Muscle of leg (tissue), 16 donors: Measurements from ENCODE around the gene KRT2. TPM values are rescaled to one million over a fixed set of nuclear protein-coding genes. Genes with fewer than 3 reads are reported as not detected.

Experiments
- DNase-seq: peaks from one replicate; pipeline ENCODE4 v3.0.0; 2013
- H3K27ac ChIP-seq: one replicate; pipeline ENCODE4 v1.5.1; 2013; ENCODE audit warnings: mild to moderate bottlenecking, low read length, control low read depth
- H3K27me3 ChIP-seq: one replicate; pipeline ENCODE4 v1.6.1; 2013; ENCODE audit warnings: low read length; ENCODE audit not compliant: control insufficient read depth, insufficient read depth
- H3K36me3 ChIP-seq: one replicate; pipeline ENCODE4 v1.6.1; 2013; ENCODE audit warnings: low read length; ENCODE audit not compliant: control insufficient read depth, insufficient read depth
- H3K4me1 ChIP-seq: one replicate; pipeline ENCODE4 v1.6.1; 2013; ENCODE audit warnings: low read length; ENCODE audit not compliant: control insufficient read depth, insufficient read depth
- H3K4me3 ChIP-seq: one replicate; pipeline ENCODE4 v1.5.1; 2013; ENCODE audit warnings: low read length, control low read depth
- H3K9me3 ChIP-seq: replicated peaks from 2 replicates; pipeline ENCODE4 v1.6.1; 2013; ENCODE audit warnings: low read depth, low read length; ENCODE audit not compliant: control insufficient read depth
- WGBS: methylation state at CpG from one replicate; pipeline ENCODE4 v1.1.5; 2013; ENCODE audit warnings: missing lambda C conversion rate; ENCODE audit not compliant: insufficient coverage; 5-methylcytosine and 5-hydroxymethylcytosine counted together
- long read RNA-seq, 11 donors: transcript quantifications; one replicate each; lab custom pipeline, GENCODE V29; 2026
- polyA plus RNA-seq, 8 donors: library from polyadenylated mRNA; unstranded; fragments of 120-200 nt; gene quantifications; one replicate each; pipeline versions ENCODE4 v1.2.1 to v1.2.3, GENCODE V29; 2013; ENCODE audit warnings: inconsistent platforms in 1 of 8, low replicate concordance in 1 of 8; ENCODE audit not compliant: insufficient read length in 8 of 8, insufficient read depth in 1 of 8
- total RNA-seq: library from RNA; stranded (reverse); fragments of 120-200 nt; gene quantifications from one replicate; pipeline ENCODE4 v1.2.4, GENCODE V29; 2013

Gene KRT2
- total RNA-seq (not detected), polyA plus RNA-seq (under 1 TPM in 2 of 8 donors, not detected in 6; 0.11 to 0.18 TPM)
- long read RNA-seq, donor 1 = 0 reads
- long read RNA-seq, donor 2 = 0 reads
- long read RNA-seq, donor 3 = 0 reads
- long read RNA-seq, donor 4 = 0 reads
- long read RNA-seq, donor 5 = 0 reads
- long read RNA-seq, donor 6 = 0 reads
- long read RNA-seq, donor 7 = 0 reads
- long read RNA-seq, donor 8 = 0 reads
- long read RNA-seq, donor 9 = 0 reads
- long read RNA-seq, donor 10 = 0 reads
- long read RNA-seq, donor 11 = 0 reads

DNA sequence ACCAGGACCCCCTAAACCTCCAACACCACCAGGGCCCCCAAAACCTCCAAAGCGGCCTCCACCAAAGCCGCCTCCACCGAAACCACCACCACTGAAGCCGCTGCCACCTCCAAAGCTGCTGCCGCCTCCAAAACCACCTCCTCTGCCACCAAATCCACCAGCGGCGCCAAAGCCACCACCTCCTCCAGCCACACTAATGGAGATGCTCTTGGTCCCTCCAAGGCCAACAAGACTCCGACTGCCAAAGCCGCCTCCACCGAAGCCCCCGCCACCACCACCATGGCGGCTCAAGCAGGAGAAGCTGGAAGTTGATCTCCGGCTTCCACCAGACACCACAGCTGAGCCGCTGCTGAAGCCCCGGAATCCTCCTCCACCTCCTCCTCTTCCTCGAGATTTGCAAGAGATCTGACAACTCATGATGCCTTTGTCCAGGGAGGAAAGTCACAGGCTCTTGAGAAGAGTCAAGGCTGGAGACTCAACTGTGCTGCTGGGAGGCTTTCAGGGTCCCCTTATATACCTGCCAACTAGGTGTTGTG lies at the start of gene KRT2:
Gene KRT2 (minus strand): TSS at position 486 of the 536 bp plus-strand sequence. CDS start 69 bp downstream, at position 417.
- Histone ChIP-seq H3K4me3 (no peak within 1 kb of the TSS), H3K9me3 (no peaks in the 10 kb centered on the region), H3K36me3 (no peaks in the 10 kb centered on the region), H3K4me1 (peaks cover 7% of the 10 kb centered on the region), H3K27ac (no peak within 1 kb of the TSS), H3K27me3 (peaks cover 20% of the 10 kb centered on the region)
- DNase-seq = no peak
- 93% methylated on average over 8 of the region's 16 CpGs for WGBS

DNA sequence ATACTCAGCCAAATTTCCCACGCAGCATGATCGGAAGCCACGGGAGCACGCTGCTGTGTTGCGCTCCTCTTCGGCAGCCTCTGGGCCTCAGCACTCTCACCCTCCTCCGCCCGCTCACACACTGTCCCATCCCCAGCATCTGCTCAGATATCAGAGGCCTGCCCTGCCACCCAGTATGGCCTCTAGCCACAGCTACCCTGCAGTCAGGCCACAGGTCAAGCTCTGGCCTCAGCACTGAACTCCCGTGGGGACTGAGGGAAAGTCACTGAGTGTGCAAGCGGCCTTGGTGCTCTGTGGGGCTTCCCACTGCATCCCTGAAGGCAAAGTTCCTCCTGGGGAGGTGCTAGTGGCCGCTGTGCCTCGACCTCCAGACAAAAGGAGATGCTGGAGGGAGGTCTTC lies 49.3 kb upstream of the KRT2 start:
- H3K4me1 ChIP-seq = peaks cover 6% of the 10 kb centered on the region

DNA sequence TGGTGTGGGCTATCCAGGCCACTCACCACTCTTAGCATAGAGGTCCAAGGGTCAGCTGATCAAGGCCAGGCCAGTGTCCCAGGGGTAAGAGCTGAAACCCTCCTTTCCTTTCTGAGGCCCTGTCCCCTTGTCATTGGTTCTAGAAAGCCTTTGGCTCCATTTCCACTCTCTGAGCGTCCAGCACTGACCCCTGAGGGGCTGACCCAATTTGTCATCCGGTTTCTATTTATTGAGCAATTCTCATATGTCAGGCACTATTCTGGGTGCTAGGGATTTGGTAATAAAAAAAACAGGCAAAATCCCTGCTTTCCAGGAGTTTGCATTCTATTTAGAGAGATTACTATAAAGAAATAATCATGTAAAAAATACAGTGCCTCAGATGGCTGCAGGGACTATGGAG lies 47.9 kb upstream of the KRT2 start:
- Histone ChIP-seq H3K4me3 (no peak overlapping the region), H3K4me1 (peaks cover 6% of the 10 kb centered on the region), H3K27ac (no peak overlapping the region), H3K36me3 (no peaks in the 10 kb centered on the region), H3K27me3 (peaks cover 27% of the 10 kb centered on the region), H3K9me3 (no peaks in the 10 kb centered on the region)
- WGBS = no CpG with 5 or more reads among the region's 2 CpGs
- DNase-seq = peak; percentile 52

More for the DNA sequence above, 49.3 kb upstream of the KRT2 start:
- Histone ChIP-seq H3K4me3 (no peak overlapping the region), H3K27ac (no peak overlapping the region), H3K9me3 (no peaks in the 10 kb centered on the region), H3K27me3 (peaks cover 25% of the 10 kb centered on the region), H3K36me3 (no peaks in the 10 kb centered on the region)
- WGBS = 80% methylated on average over 10 of the region's 12 CpGs
- DNase-seq = no peak

DNA sequence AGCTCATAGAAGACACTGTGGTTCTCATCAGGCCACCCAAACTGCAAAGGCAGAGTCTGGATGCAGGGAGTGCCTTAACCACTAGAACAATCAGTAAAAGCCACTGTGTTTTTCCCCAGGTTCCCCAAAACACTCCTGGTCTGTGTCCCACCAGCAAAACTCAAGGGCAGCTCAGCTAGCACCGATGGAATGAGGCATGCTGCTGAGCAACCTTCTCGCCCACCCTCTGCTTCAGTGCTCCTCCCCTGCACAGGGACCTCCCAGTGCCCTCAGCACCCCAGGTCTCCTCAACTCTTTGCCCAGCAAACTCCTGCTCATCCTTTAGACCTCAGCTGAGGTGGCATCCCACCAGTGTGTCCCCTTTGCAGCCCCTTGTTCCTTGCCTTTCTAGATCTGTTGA lies 47.4 kb upstream of the KRT2 start:
- Histone ChIP-seq H3K9me3 (no peaks in the 10 kb centered on the region), H3K27me3 (peaks cover 32% of the 10 kb centered on the region), H3K36me3 (no peaks in the 10 kb centered on the region), H3K4me3 (no peak overlapping the region), H3K27ac (no peak overlapping the region), H3K4me1 (peaks cover 6% of the 10 kb centered on the region)
- 71% methylated on average over 2 of the region's 2 CpGs for WGBS
- DNase-seq = no peak

DNA sequence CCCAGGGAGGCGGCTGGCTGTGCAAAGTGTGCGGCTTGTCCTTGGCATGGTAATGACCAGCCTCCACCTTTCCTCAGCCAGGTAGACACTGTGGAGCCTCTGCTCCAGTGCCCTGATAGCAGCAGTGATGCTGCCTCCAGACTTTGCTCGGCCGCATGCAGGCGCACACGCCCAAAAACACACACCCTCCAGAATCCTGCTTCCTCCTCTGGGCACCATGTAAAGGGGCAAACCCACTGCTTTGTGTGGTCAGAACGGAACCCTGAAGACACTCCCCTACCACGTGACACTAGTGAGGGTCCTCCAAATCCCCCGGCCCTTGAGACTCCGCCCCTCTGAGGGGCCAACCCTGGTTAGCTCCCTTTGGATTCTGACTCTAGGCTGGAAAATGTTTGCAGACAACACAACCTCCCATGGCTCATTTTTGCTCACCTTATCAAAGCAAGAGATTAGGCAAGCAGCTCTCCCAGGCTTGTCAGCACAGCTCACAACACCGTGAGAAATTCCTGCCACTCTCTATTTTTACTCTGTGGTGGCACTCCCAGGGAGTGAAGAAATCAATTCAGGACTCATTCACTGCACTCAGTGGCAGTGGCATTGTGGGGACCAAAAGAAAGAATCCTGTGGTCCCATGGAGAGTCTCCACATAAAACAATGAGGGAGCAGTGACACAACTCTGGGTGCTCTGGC lies 46.8 kb upstream of the KRT2 start:
- H3K27ac ChIP-seq = no peak overlapping the region
- 54% methylated on average over 10 of the region's 11 CpGs for WGBS
- H3K36me3 ChIP-seq = no peaks in the 10 kb centered on the region
- peaks cover 32% of the 10 kb centered on the region for H3K27me3 ChIP-seq
- DNase-seq = no peak
- no peaks in the 10 kb centered on the region for H3K9me3 ChIP-seq
- no peak overlapping the region for H3K4me3 ChIP-seq
- peaks cover 6% of the 10 kb centered on the region for H3K4me1 ChIP-seq

GRCh38 chr12:52697058-52697582 lies 45.1 kb upstream of the KRT2 start:
- Histone ChIP-seq H3K9me3 (no peaks in the 10 kb centered on the region), H3K27ac (no peak overlapping the region), H3K4me3 (no peak overlapping the region), H3K27me3 (peaks cover 43% of the 10 kb centered on the region), H3K4me1 (peaks cover 6% of the 10 kb centered on the region), H3K36me3 (no peaks in the 10 kb centered on the region)
- no peak for DNase-seq
- 21% methylated on average over 1 of the region's 2 CpGs for WGBS

GRCh38 chr12:52696588-52696987 lies 44.6 kb upstream of the KRT2 start:
- Histone ChIP-seq H3K36me3 (no peaks in the 10 kb centered on the region), H3K4me1 (peaks cover 6% of the 10 kb centered on the region), H3K27ac (no peak overlapping the region), H3K27me3 (peaks cover 44% of the 10 kb centered on the region), H3K4me3 (no peak overlapping the region), H3K9me3 (no peaks in the 10 kb centered on the region)
- no peak for DNase-seq
- 100% methylated on average over 1 of the region's 3 CpGs for WGBS

GRCh38 chr12:52695039-52695438 lies 43.0 kb upstream of the KRT2 start:
- DNase-seq = no peak
- H3K27me3 ChIP-seq = peaks cover 56% of the 10 kb centered on the region

DNA sequence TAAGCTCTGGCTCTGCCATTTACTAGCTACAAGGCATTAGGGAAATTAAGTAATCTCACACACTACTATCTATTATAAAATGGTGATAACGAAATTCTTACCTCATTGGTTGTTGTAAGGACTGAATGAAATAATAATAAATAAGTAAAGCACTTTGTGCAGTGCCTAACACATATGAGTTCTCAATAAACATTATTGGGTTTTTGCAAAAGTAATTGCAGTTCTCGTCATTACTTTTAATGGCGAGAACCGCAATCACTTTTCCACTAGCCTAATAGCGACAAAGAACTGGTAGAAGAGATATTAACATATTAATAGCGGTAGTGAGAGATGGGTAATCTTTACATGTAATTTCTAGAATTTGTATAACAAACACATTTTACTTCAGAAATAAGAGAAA lies 42.1 kb upstream of the KRT2 start:
- H3K27ac ChIP-seq = no peak overlapping the region
- DNase-seq = no peak
- no CpG with 5 or more reads among the region's 6 CpGs for WGBS
- no peaks in the 10 kb centered on the region for H3K36me3 ChIP-seq
- H3K27me3 ChIP-seq = peaks cover 59% of the 10 kb centered on the region
- no peak overlapping the region for H3K4me3 ChIP-seq
- peaks cover 8% of the 10 kb centered on the region for H3K4me1 ChIP-seq
- H3K9me3 ChIP-seq = no peaks in the 10 kb centered on the region

More at GRCh38 chr12:52695039-52695438, 43.0 kb upstream of the KRT2 start:
- H3K36me3 ChIP-seq = no peaks in the 10 kb centered on the region
- H3K4me1 ChIP-seq = peaks cover 11% of the 10 kb centered on the region
- no peak overlapping the region for H3K4me3 ChIP-seq
- no peak overlapping the region for H3K27ac ChIP-seq
- 83% methylated on average over 1 of the region's 3 CpGs for WGBS
- H3K9me3 ChIP-seq = no peaks in the 10 kb centered on the region

DNA sequence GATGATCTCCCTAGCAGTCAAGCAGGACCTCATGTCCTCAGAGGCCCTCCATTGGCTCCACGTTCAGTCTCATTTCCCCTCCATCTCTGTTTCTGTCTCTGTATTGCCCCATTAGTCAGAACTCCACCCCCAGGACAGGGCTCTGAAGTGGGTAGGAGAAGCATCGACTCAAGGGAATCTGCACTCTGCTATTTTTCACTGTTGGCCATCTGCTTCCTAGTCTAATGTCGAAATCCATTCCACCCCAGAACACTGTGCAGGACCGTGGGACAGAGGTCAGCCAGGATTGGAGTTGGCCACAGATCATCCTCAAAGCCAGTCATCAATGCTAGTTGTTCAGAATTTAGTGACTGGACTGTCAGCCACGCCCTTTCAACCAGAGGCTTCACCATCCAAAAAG lies 41.2 kb upstream of the KRT2 start:
- 29% methylated on average over 1 of the region's 5 CpGs for WGBS

More for the DNA sequence above, 41.2 kb upstream of the KRT2 start:
- Histone ChIP-seq H3K4me1 (peaks cover 8% of the 10 kb centered on the region), H3K27me3 (peaks cover 59% of the 10 kb centered on the region), H3K27ac (no peak overlapping the region), H3K9me3 (no peaks in the 10 kb centered on the region), H3K4me3 (no peak overlapping the region), H3K36me3 (no peaks in the 10 kb centered on the region)
- DNase-seq = no peak
